HepG2 (cell line): Measurements from ENCODE around the gene OR1D5. TPM values are rescaled to one million over a fixed set of nuclear protein-coding genes. Genes with fewer than 3 reads are reported as not detected.

ENCODE experiments used
- ARID3A ChIP-seq: IDR thresholded peaks from 2 replicates; pipeline ENCODE4 v1.6.1; 2012; ENCODE audit warnings: low read depth, low read length, improper control_type of control experiment
- BCL6 ChIP-seq: IDR thresholded peaks from 2 replicates; pipeline ENCODE4 v1.6.1; 2016; ENCODE audit warnings: missing genetic modification reagents, missing compliant biosample characterization
- CREB1 ChIP-seq, 2 experiments: fragments of 450-650 bp in 1 of 2; IDR thresholded peaks; 2 replicates each; pipeline ENCODE4 v1.6.1; 2016 to 2017; ENCODE audit warnings: control low read depth in 1 of 2, mild to moderate bottlenecking in 1 of 2, missing compliant biosample characterization in 1 of 2, missing genetic modification characterization in 1 of 2
- FIP1L1 ChIP-seq: fragments of 200-400 bp; formaldehyde crosslinking; IDR thresholded peaks from 2 replicates; pipeline ENCODE4 v1.6.1; 2018; ENCODE audit warnings: low read depth, mild to moderate bottlenecking, low read length, moderate library complexity, borderline replicate concordance; ENCODE audit not compliant: insufficient read depth
- FOSL1 ChIP-seq: sonication (generic); formaldehyde crosslinking; IDR thresholded peaks from 2 replicates; pipeline ENCODE4 v1.9.0; 2021; ENCODE audit warnings: missing genetic modification reagents, borderline replicate concordance
- FOXP1 ChIP-seq, 2 experiments: fragments of 450-650 bp in 1 of 2; IDR thresholded peaks; 2 replicates each; pipeline ENCODE4 v1.6.1; 2017 to 2018; ENCODE audit warnings: antibody characterized with exemption in 1 of 2
- HINFP ChIP-seq: sonication (generic); formaldehyde crosslinking; IDR thresholded peaks from 2 replicates; pipeline ENCODE4 v1.4.0; 2020; ENCODE audit warnings: low read depth, mild to moderate bottlenecking, missing genetic modification reagents
- HMG20A ChIP-seq: IDR thresholded peaks from 2 replicates; pipeline ENCODE4 v1.6.1; 2016; ENCODE audit warnings: borderline replicate concordance
- HNRNPLL ChIP-seq: fragments of 200-400 bp; formaldehyde crosslinking; IDR thresholded peaks from 2 replicates; pipeline ENCODE4 v1.6.1; 2017; ENCODE audit warnings: mild to moderate bottlenecking, low read depth, low read length; ENCODE audit not compliant: poor library complexity, severe bottlenecking
- HOXA9 ChIP-seq: sonication (generic); formaldehyde crosslinking; IDR thresholded peaks from 2 replicates; pipeline ENCODE4 v1.8.1; 2022; ENCODE audit warnings: missing genetic modification reagents, mild to moderate bottlenecking, moderate library complexity, borderline replicate concordance
- KAT8 ChIP-seq: IDR thresholded peaks from 2 replicates; pipeline ENCODE4 v1.6.1; 2016; ENCODE audit warnings: missing genetic modification reagents, missing compliant biosample characterization
- MIER2 ChIP-seq: IDR thresholded peaks from 2 replicates; pipeline ENCODE4 v1.6.1; 2016; ENCODE audit warnings: missing biosample characterization, missing genetic modification reagents
- NFE2 ChIP-seq: sonication (generic); formaldehyde crosslinking; IDR thresholded peaks from 2 replicates; pipeline ENCODE4 v1.4.0; 2020; ENCODE audit warnings: missing genetic modification reagents
- REPIN1 ChIP-seq: sonication (generic); formaldehyde crosslinking; IDR thresholded peaks from 2 replicates; pipeline ENCODE4 v1.8.0; 2022; ENCODE audit warnings: missing genetic modification reagents, low read depth, mild to moderate bottlenecking, borderline replicate concordance
- RXRA ChIP-seq: sonication (generic); formaldehyde crosslinking; IDR thresholded peaks from 2 replicates; pipeline ENCODE4 v1.5.1; 2020; ENCODE audit warnings: missing genetic modification reagents
- ZBTB34 ChIP-seq: sonication (generic); formaldehyde crosslinking; IDR thresholded peaks from 2 replicates; pipeline ENCODE4 v1.8.0; 2022; ENCODE audit warnings: mild to moderate bottlenecking, missing genetic modification reagents
- ZNF138 ChIP-seq: sonication (generic); formaldehyde crosslinking; IDR thresholded peaks from 2 replicates; pipeline ENCODE4 v1.5.0; 2020; ENCODE audit warnings: mild to moderate bottlenecking, low read depth, missing genetic modification reagents
- ZNF225 ChIP-seq: sonication (generic); formaldehyde crosslinking; IDR thresholded peaks from 2 replicates; pipeline ENCODE4 v1.4.0; 2020; ENCODE audit warnings: mild to moderate bottlenecking, missing genetic modification reagents
- ZNF281 ChIP-seq: sonication (generic); formaldehyde crosslinking; IDR thresholded peaks from 2 replicates; pipeline ENCODE4 v1.4.0; 2020; ENCODE audit warnings: missing genetic modification reagents, borderline replicate concordance
- ZNF496 ChIP-seq: sonication (generic); formaldehyde crosslinking; IDR thresholded peaks from 2 replicates; pipeline ENCODE4 v1.8.1; 2023; ENCODE audit warnings: mild to moderate bottlenecking, moderate library complexity, missing genetic modification reagents; ENCODE audit not compliant: insufficient replicate concordance
- ZNF547 ChIP-seq: sonication (generic); formaldehyde crosslinking; IDR thresholded peaks from 2 replicates; pipeline ENCODE4 v1.5.1; 2020; ENCODE audit warnings: mild to moderate bottlenecking, missing genetic modification reagents
- polyA plus RNA-seq, 8 experiments: library from polyadenylated mRNA; depleted of rRNA in 3 of 8; stranded (reverse) in 7 of 8; unstranded in 1 of 8; fragments of >200 nt; fragmentation: Illumina TruSeq in 4 of 8; extraction: Trizol in 4 of 8; gene quantifications; 2 replicates each; pipeline versions ENCODE4 v1.2.1 to v1.2.3, GENCODE V29; 2011 to 2016; ENCODE audit warnings: low read depth in 4 of 8, missing spikeins in 1 of 8, mixed read lengths in 1 of 8; ENCODE audit not compliant: insufficient read depth in 1 of 8
- total RNA-seq, 5 experiments: library from RNA; depleted of rRNA; stranded (reverse); fragments of >200 nt; fragmentation: Illumina TruSeq; extraction: Trizol; gene quantifications; 2 replicates each; pipeline ENCODE4 v1.2.3, GENCODE V29; 2016; ENCODE audit warnings: low read depth in 1 of 5

The OR1D5 gene
- total and polyA plus RNA-seq, 2 of the 13 experiments (the other 11 are each of a cell fraction or from before 2014, with no cell fraction given): not detected

GRCh38 chr17:3048727-3049471 lies 14.5 kb downstream of the OR1D5 start (continued):
- TF ChIP-seq HINFP (peak; percentile 27; the same call in 1 of the 2 replicates), ARID3A (no peak), FOXP1 (IDR thresholded peaks at IDR 0.05) (no peak), FOXP1 (CRISPR knock-in tag; IDR thresholded peaks at IDR 0.05) (no peak), RXRA (CRISPR knock-in tag) (no peak), FOSL1 (no peak), KAT8 (CRISPR knock-in tag) (peak; percentile 84; the same call in 1 of the 2 replicates), CREB1 (IDR thresholded peaks at IDR 0.05) (peak; percentile 67), CREB1 (CRISPR knock-in tag; IDR thresholded peaks at IDR 0.05) (0 out of 2 replicates have a peak, but pooled peaks have one; percentile 41), BCL6 (no peak), ZNF496 (CRISPR knock-in tag) (no peak), HOXA9 (CRISPR knock-in tag) (no peak), FIP1L1 (no peak), REPIN1 (CRISPR knock-in tag) (0 out of 2 replicates have a peak, but pooled peaks have one; percentile 64), HNRNPLL (peak; percentile 98), ZNF138 (CRISPR knock-in tag) (no peak), ZBTB34 (CRISPR knock-in tag) (no peak), MIER2 (CRISPR knock-in tag) (0 out of 2 replicates have a peak, but pooled peaks have one; percentile 58), ZNF225 (0 out of 2 replicates have a peak, but pooled peaks have one; percentile 10), ZNF281 (no peak), ZNF547 (CRISPR knock-in tag) (no peak), NFE2 (CRISPR knock-in tag) (no peak), HMG20A (no peak)
